ENCODE results near the gene SOHLH1.

DNA sequence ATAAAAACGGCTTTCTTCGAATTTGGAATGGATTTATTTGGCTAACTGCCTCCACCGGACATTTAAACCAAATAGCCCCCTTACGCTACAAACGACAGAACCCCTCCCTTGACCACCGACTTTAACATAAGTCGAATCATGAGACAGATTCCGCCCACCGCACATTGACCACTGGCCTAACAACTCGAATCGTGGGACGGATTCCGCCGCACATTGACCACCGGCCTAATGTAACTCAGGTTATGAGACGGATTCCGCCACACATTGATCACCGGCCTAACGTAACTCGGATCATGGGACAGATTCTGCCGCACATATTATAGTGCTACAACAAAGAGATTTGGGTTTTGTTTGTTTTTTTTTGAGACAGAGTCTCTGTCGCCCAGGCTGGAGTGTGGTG lies 38.9 kb downstream of the SOHLH1 start:
- TF ChIP-seq, protein P1, sequence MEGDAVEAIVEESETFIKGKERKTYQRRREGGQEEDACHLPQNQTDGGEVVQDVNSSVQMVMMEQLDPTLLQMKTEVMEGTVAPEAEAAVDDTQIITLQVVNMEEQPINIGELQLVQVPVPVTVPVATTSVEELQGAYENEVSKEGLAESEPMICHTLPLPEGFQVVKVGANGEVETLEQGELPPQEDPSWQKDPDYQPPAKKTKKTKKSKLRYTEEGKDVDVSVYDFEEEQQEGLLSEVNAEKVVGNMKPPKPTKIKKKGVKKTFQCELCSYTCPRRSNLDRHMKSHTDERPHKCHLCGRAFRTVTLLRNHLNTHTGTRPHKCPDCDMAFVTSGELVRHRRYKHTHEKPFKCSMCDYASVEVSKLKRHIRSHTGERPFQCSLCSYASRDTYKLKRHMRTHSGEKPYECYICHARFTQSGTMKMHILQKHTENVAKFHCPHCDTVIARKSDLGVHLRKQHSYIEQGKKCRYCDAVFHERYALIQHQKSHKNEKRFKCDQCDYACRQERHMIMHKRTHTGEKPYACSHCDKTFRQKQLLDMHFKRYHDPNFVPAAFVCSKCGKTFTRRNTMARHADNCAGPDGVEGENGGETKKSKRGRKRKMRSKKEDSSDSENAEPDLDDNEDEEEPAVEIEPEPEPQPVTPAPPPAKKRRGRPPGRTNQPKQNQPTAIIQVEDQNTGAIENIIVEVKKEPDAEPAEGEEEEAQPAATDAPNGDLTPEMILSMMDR (IDR thresholded peaks at IDR 0.05), result no peak
- TF ChIP-seq POLR2A (IDR thresholded peaks at IDR 0.05), result no peak

Measured in esophagus squamous epithelium (tissue), 4 donors.